ENCODE results near the gene AUTS2.

Gene AUTS2

DNA sequence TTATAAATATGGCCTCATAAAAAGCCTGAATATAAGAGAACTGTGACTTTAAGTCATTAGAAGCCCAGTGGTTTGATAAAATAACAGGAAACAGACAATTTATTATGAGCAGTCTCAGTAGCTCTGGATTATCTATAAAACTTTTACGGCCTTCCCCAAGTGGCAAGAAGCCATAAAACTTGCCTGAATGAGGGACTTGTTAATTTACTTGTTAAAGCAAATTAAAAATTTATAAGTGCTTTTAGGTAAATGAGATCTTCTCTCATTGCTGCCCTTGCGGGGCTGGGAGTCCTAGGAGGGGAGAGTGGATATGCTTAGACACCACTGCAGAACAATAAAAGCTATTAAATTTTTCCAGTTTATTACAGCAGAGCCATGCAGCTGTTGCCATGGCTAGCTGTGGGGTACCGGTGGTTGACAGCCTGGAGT is 499.9 kb downstream of the AUTS2 start:
- Histone ChIP-seq H3K4me1 (ENCODE audit: insufficient read depth, low read length) (peaks cover under 1% of the 10 kb centered on the region; the same call in 1 of the 2 replicates), H3K9ac (ENCODE audit: low read depth, low read length) (no peak overlapping the region), H3K4me3 (ENCODE audit: low read length) (no peak overlapping the region), H3K36me3 (ENCODE audit: insufficient read depth, low read depth, low read length) (no peaks in the 10 kb centered on the region), H3K27ac (ENCODE audit: low read length) (no peak overlapping the region), H3K9me3 (ENCODE audit: insufficient read depth, low read depth, low read length) (no peaks in the 10 kb centered on the region), H3K27me3 (ENCODE audit: insufficient read depth, low read length) (no peaks in the 10 kb centered on the region)

DNA sequence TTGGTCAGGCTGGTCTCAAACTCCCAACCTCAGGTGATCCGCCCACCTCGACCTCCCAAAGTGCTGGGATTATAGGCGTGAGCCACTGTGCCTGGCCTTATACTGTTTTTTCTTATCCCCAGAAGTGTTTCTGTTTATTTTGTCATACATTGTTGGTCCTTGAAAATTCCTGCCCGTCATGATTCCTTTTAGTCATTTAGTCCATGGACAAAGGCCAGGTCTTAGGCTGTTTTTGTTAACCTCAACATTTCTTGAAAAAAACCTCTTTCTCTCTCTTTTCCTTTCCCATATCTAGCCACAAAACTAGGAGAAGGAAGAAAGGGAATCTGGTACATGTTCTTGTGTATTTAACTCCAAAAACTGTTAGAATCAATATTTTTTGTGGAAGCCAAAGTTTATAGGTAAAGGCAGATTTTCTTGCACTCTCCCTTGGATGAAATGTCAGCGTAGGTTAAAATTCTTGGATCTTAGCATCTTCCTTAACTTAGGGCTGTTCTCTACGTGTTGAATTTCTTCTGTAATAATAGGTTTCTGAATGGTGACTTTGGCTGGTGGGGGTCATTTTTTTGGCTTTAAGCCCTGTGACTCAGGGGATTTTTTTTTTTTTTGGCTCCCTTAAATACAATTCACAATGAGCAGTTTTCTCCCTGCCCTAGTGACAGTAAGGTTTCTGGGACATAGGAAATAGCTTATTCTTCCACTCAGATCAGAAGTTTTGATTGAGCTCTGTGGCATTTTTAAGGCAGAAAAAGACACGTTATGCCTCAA is 500.8 kb downstream of the AUTS2 start:
- no peak overlapping the region for H3K27ac ChIP-seq (ENCODE audit: low read length)

GRCh38 chr7:70104243-70104642 is 506.0 kb downstream of the AUTS2 start:
- H3K27me3 ChIP-seq (ENCODE audit: insufficient read depth, low read length), result no peaks in the 10 kb centered on the region
- H3K4me3 ChIP-seq (ENCODE audit: low read length), result no peak overlapping the region
- H3K9ac ChIP-seq (ENCODE audit: low read depth, low read length), result no peak overlapping the region

More for the DNA sequence above, 500.8 kb downstream of the AUTS2 start:
- Histone ChIP-seq H3K36me3 (ENCODE audit: insufficient read depth, low read depth, low read length) (no peaks in the 10 kb centered on the region), H3K4me1 (ENCODE audit: insufficient read depth, low read length) (no peaks in the 10 kb centered on the region), H3K9me3 (ENCODE audit: insufficient read depth, low read depth, low read length) (no peaks in the 10 kb centered on the region), H3K4me3 (ENCODE audit: low read length) (no peak overlapping the region), H3K27me3 (ENCODE audit: insufficient read depth, low read length) (no peaks in the 10 kb centered on the region), H3K9ac (ENCODE audit: low read depth, low read length) (no peak overlapping the region)

GRCh38 chr7:70113078-70113477 is 514.8 kb downstream of the AUTS2 start:
- Histone ChIP-seq H3K27me3 (ENCODE audit: insufficient read depth, low read length) (no peaks in the 10 kb centered on the region), H3K4me3 (ENCODE audit: low read length) (no peak overlapping the region), H3K27ac (ENCODE audit: low read length) (no peak overlapping the region), H3K9ac (ENCODE audit: low read depth, low read length) (no peak overlapping the region), H3K9me3 (ENCODE audit: insufficient read depth, low read depth, low read length) (no peaks in the 10 kb centered on the region), H3K4me1 (ENCODE audit: insufficient read depth, low read length) (peaks cover 9% of the 10 kb centered on the region; the same call in 1 of the 2 replicates), H3K36me3 (ENCODE audit: insufficient read depth, low read depth, low read length) (no peaks in the 10 kb centered on the region)

More at GRCh38 chr7:70104243-70104642, 506.0 kb downstream of the AUTS2 start:
- H3K36me3 ChIP-seq (ENCODE audit: insufficient read depth, low read depth, low read length), result no peaks in the 10 kb centered on the region
- no peak overlapping the region for H3K27ac ChIP-seq (ENCODE audit: low read length)
- H3K4me1 ChIP-seq (ENCODE audit: insufficient read depth, low read length), result no peaks in the 10 kb centered on the region
- H3K9me3 ChIP-seq (ENCODE audit: insufficient read depth, low read depth, low read length), result no peaks in the 10 kb centered on the region

DNA sequence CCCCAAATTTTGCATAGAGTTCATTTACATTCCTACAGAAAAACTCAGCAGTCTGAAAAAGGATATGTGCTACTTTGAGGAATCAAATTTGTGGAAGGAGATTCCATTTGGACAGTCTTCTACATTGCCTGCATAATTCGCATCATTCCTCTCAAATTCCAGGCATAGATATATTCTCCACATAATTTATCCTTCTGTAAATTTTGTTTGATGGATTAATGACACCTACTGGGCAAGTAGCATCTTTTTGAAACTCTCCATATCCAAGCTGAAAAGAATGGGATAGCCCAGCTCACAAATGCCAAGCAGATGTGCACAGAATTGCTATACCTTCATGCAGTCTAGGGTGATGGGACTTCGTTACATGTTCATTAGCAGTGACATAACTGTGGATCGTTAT is 515.3 kb downstream of the AUTS2 start:
- Histone ChIP-seq H3K27ac (ENCODE audit: low read length) (no peak overlapping the region), H3K4me1 (ENCODE audit: insufficient read depth, low read length) (peaks cover 9% of the 10 kb centered on the region; the same call in 1 of the 2 replicates), H3K4me3 (ENCODE audit: low read length) (no peak overlapping the region), H3K9ac (ENCODE audit: low read depth, low read length) (no peak overlapping the region), H3K9me3 (ENCODE audit: insufficient read depth, low read depth, low read length) (no peaks in the 10 kb centered on the region), H3K27me3 (ENCODE audit: insufficient read depth, low read length) (no peaks in the 10 kb centered on the region), H3K36me3 (ENCODE audit: insufficient read depth, low read depth, low read length) (no peaks in the 10 kb centered on the region)

- Histone ChIP-seq H3K4me3 (ENCODE audit: low read length) (no peak overlapping the region), H3K36me3 (ENCODE audit: insufficient read depth, low read depth, low read length) (no peaks in the 10 kb centered on the region), H3K4me1 (ENCODE audit: insufficient read depth, low read length) (peaks cover 9% of the 10 kb centered on the region; the same call in 1 of the 2 replicates), H3K9ac (ENCODE audit: low read depth, low read length) (no peak overlapping the region), H3K27ac (ENCODE audit: low read length) (no peak overlapping the region), H3K27me3 (ENCODE audit: insufficient read depth, low read length) (no peaks in the 10 kb centered on the region), H3K9me3 (ENCODE audit: insufficient read depth, low read depth, low read length) (no peaks in the 10 kb centered on the region)
These were observed 516.5 kb downstream of the AUTS2 start for GRCh38 chr7:70114806-70115205.

DNA sequence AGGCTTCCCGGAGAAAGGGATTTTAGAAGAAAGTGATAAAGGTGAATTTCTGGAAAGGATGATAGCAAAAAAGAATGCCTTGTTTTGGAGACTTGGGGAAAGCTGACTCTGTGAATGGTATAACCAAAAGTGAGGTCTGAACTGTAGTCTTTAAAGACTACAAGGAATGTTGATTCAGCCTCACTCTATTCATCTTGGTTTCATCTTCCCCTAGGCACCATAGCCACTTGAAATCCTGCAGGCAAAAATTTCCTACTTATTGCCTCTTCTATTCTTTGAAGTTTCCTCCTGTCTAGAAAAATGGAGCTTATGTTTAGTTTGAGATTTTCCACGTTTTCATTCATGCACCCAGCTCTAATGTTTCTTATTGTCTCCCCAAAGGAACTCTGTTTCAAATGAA is 518.0 kb downstream of the AUTS2 start:
- H3K27me3 ChIP-seq (ENCODE audit: insufficient read depth, low read length), result no peaks in the 10 kb centered on the region
- H3K36me3 ChIP-seq (ENCODE audit: insufficient read depth, low read depth, low read length), result no peaks in the 10 kb centered on the region
- H3K9me3 ChIP-seq (ENCODE audit: insufficient read depth, low read depth, low read length), result no peaks in the 10 kb centered on the region
- no peak overlapping the region for H3K9ac ChIP-seq (ENCODE audit: low read depth, low read length)
- H3K4me1 ChIP-seq (ENCODE audit: insufficient read depth, low read length), result peaks cover 9% of the 10 kb centered on the region; the same call in 1 of the 2 replicates
- H3K27ac ChIP-seq (ENCODE audit: low read length), result no peak overlapping the region
- no peak overlapping the region for H3K4me3 ChIP-seq (ENCODE audit: low read length)

GRCh38 chr7:70116867-70117266 is 518.6 kb downstream of the AUTS2 start:
- Histone ChIP-seq H3K27ac (ENCODE audit: low read length) (no peak overlapping the region), H3K27me3 (ENCODE audit: insufficient read depth, low read length) (no peaks in the 10 kb centered on the region), H3K36me3 (ENCODE audit: insufficient read depth, low read depth, low read length) (no peaks in the 10 kb centered on the region), H3K4me3 (ENCODE audit: low read length) (no peak overlapping the region), H3K4me1 (ENCODE audit: insufficient read depth, low read length) (peaks cover 9% of the 10 kb centered on the region; the same call in 1 of the 2 replicates), H3K9ac (ENCODE audit: low read depth, low read length) (no peak overlapping the region), H3K9me3 (ENCODE audit: insufficient read depth, low read depth, low read length) (peaks cover 3% of the 10 kb centered on the region; the same call in 1 of the 2 replicates)

DNA sequence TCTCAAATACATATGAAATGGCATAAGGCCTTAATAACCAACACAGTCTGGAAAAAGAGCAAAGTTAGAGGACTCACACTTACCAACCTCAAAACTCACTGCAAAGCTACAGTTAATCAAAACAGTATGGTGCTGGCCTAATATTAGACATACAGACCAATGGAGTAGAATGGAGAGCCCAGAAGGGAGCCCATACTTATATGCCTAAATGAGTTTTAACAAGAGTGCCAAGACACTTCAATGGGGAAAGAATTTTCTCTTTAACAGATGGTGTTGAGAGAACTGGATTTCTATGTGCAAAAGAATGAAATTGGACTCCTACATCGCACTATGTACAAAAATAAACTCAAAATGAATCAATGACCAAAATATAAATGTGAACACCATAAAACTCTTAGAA is 522.6 kb downstream of the AUTS2 start:
- no peaks in the 10 kb centered on the region for H3K27me3 ChIP-seq (ENCODE audit: insufficient read depth, low read length)
- H3K27ac ChIP-seq (ENCODE audit: low read length), result no peak overlapping the region
- H3K4me3 ChIP-seq (ENCODE audit: low read length), result no peak overlapping the region
- peaks cover 11% of the 10 kb centered on the region for H3K9me3 ChIP-seq (ENCODE audit: insufficient read depth, low read depth, low read length)
- no peak overlapping the region for H3K9ac ChIP-seq (ENCODE audit: low read depth, low read length)
- no peaks in the 10 kb centered on the region for H3K36me3 ChIP-seq (ENCODE audit: insufficient read depth, low read depth, low read length)
- H3K4me1 ChIP-seq (ENCODE audit: insufficient read depth, low read length), result peaks cover 7% of the 10 kb centered on the region; the same call in 1 of the 2 replicates

GRCh38 chr7:70131817-70132216 is 533.5 kb downstream of the AUTS2 start:
- no peak overlapping the region for H3K9ac ChIP-seq (ENCODE audit: low read depth, low read length)
- H3K36me3 ChIP-seq (ENCODE audit: insufficient read depth, low read depth, low read length), result no peaks in the 10 kb centered on the region
- no peak overlapping the region for H3K4me3 ChIP-seq (ENCODE audit: low read length)
- no peak overlapping the region for H3K27ac ChIP-seq (ENCODE audit: low read length)
- no peaks in the 10 kb centered on the region for H3K27me3 ChIP-seq (ENCODE audit: insufficient read depth, low read length)
- peaks cover 11% of the 10 kb centered on the region; the same call in 1 of the 2 replicates for H3K4me1 ChIP-seq (ENCODE audit: insufficient read depth, low read length)
- H3K9me3 ChIP-seq (ENCODE audit: insufficient read depth, low read depth, low read length), result no peaks in the 10 kb centered on the region

DNA sequence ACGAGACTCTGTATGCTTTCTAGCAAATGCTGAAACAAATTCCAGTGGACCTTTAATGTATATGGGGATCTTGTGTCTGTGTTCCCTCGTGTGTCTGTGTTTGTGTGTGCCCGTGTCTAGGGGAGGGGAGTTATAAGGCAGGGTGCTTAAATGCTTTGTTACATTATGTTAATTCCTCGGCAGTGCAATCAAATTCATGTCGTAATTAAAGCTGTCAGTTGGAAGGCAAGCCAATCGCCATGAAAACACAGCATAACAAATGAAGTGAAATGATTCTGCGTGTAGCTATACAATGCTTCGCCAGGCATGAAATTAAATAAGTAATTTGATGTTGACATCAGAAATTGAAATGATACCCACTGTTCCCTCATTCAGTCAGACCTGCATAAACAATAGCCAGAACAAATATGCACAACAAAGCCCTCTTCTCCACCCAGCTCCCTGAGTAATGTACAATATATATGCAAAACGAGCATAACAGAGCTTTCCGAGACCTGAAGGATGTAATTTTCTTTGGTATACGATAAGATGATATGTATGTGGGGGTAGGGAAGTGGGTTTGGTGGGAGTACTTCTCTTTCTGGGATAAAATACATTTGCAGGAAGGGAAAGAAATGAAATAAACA is 534.1 kb downstream of the AUTS2 start:
- Histone ChIP-seq H3K4me1 (ENCODE audit: insufficient read depth, low read length) (peaks cover 11% of the 10 kb centered on the region; the same call in 1 of the 2 replicates), H3K9me3 (ENCODE audit: insufficient read depth, low read depth, low read length) (no peaks in the 10 kb centered on the region), H3K36me3 (ENCODE audit: insufficient read depth, low read depth, low read length) (no peaks in the 10 kb centered on the region), H3K27ac (ENCODE audit: low read length) (no peak overlapping the region), H3K4me3 (ENCODE audit: low read length) (no peak overlapping the region), H3K9ac (ENCODE audit: low read depth, low read length) (no peak overlapping the region), H3K27me3 (ENCODE audit: insufficient read depth, low read length) (no peaks in the 10 kb centered on the region)

All from iPS-20b (cell line).